Gastrocnemius medialis (tissue), 4 donors: ENCODE data around the gene TMTC3. TPM values are rescaled to one million over a fixed set of nuclear protein-coding genes. Genes with fewer than 3 reads are reported as not detected.

ENCODE experiments used
- ATAC-seq, 2 donors: fragments of 150-250 bp; one replicate each; pipeline ENCODE4 v1.9.1; 2016
- DNase-seq, 2 donors: peaks; one replicate each; pipeline ENCODE4 v3.0.0-alpha.2; 2019
- H3K27ac ChIP-seq, 4 donors: fragments of 200-600 bp; sonication (generic); 1 replicate in 1 of 4; 2 replicates in 3 of 4; pipeline ENCODE4 v1.5.1; 2016 to 2018; ENCODE audit warnings: mild to moderate bottlenecking in 2 of 4, moderate library complexity in 1 of 4
- H3K27me3 ChIP-seq, 3 donors: fragments of 200-600 bp; sonication (generic) in 2 of 3; 1 replicate in 1 of 3; 2 replicates in 2 of 3; pipeline versions ENCODE4 v1.5.1 to v1.6.0; 2016 to 2019; ENCODE audit warnings: mild to moderate bottlenecking in 1 of 3, moderate library complexity in 1 of 3
- H3K36me3 ChIP-seq, 2 donors: fragments of 200-600 bp; sonication (generic) in 1 of 2; one replicate each; pipeline ENCODE4 v1.5.1; 2017 to 2018
- H3K4me1 ChIP-seq, 2 donors: fragments of 200-600 bp; sonication (generic) in 1 of 2; one replicate each; pipeline ENCODE4 v1.5.1; 2016 to 2017; ENCODE audit warnings: mild to moderate bottlenecking in 2 of 2
- H3K4me3 ChIP-seq, 4 donors: fragments of 200-600 bp; sonication (generic) in 3 of 4; 1 replicate in 1 of 4; 2 replicates in 3 of 4; pipeline ENCODE4 v1.5.1; 2016 to 2019; ENCODE audit warnings: mild to moderate bottlenecking in 2 of 4
- H3K9me3 ChIP-seq, 3 donors: fragments of 200-600 bp; sonication (generic) in 2 of 3; 1 replicate in 1 of 3; 2 replicates in 2 of 3; pipeline ENCODE4 v1.5.1; 2016 to 2019
- POLR2A ChIP-seq, 2 donors: fragments of 450-650 bp; IDR thresholded peaks; one replicate each; pipeline ENCODE4 v1.6.1; 2017; ENCODE audit warnings: antibody characterized with exemption in 2 of 2, mild to moderate bottlenecking in 2 of 2, moderate library complexity in 2 of 2
- in situ Hi-C, 4 donors: fragments of 200-750 bp; cut with MboI; loops; one replicate each; pipeline versions ENCODE4 v1.15.0 to v1.8.0; 2017; ENCODE audit warnings: low sequenced_read_pairs in 4 of 4
- intact Hi-C: fragments of 100-400 bp; cut with DNase I; formaldehyde crosslinking; loops from one replicate; pipeline ENCODE4 v1.15.1; 2023; ENCODE audit warnings: low total_unique reads
- total RNA-seq, 4 donors: library from RNA; depleted of rRNA; stranded (reverse); fragments of >200 nt; gene quantifications; one replicate each; pipeline versions ENCODE4 v1.1.0 to v1.2.3, GENCODE V29; 2016
- TF ChIP-seq, protein P1 (sequence below), 5 experiments: fragments of 450-650 bp in 3 of 5; fragments of 200-600 bp in 2 of 5; sonication (generic) in 2 of 5; IDR thresholded peaks in 4 of 5; conservative IDR thresholded peaks in 1 of 5; 1 replicate in 4 of 5; 2 replicates in 1 of 5; pipeline ENCODE4 v1.5.1; 2016 to 2019; ENCODE audit warnings: antibody characterized with exemption in 5 of 5, mild to moderate bottlenecking in 3 of 5, moderate library complexity in 3 of 5

Gene TMTC3
- total RNA-seq, 4 donors from 2014 or later: 4.9 to 15.9 (median 6.6) TPM

DNA sequence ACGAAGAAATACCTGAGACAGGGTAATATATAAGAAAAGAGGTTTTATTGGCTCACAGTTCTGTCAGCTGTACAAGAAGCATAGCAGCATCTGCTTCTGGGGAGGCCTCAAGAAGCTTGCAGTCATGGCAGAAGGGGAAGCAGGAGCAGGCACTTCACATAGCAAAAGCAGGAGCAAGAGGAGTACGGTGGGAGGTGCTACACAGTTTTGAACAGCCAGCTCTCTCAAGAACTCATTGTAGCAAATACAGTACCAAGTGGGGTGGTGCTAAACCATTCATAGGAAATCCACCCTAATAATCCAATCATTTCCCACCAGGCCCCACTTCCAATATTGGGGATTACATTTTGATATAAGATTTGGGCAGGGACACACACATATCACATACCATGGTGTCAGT, 8.0 kb downstream of the TMTC3 start:
- in situ Hi-C loops (loop anchor here in 1 of 4 donors (25.0 kb wide), 1 partner anchor 837 kb away; no protein-coding TSS in a partner anchor), intact Hi-C loops (no loop called here)
- Histone ChIP-seq H3K4me1 (no peaks in the 10 kb centered on the region), H3K27me3 (no peaks in the 10 kb centered on the region), H3K27ac (no peak overlapping the region), H3K36me3 (no peaks in the 10 kb centered on the region), H3K9me3 (no peaks in the 10 kb centered on the region), H3K4me3 (no peak overlapping the region)
- no peak for DNase-seq
- ATAC-seq: no peak
- TF ChIP-seq POLR2A (IDR thresholded peaks at IDR 0.05): no peak
- TF ChIP-seq, protein P1, sequence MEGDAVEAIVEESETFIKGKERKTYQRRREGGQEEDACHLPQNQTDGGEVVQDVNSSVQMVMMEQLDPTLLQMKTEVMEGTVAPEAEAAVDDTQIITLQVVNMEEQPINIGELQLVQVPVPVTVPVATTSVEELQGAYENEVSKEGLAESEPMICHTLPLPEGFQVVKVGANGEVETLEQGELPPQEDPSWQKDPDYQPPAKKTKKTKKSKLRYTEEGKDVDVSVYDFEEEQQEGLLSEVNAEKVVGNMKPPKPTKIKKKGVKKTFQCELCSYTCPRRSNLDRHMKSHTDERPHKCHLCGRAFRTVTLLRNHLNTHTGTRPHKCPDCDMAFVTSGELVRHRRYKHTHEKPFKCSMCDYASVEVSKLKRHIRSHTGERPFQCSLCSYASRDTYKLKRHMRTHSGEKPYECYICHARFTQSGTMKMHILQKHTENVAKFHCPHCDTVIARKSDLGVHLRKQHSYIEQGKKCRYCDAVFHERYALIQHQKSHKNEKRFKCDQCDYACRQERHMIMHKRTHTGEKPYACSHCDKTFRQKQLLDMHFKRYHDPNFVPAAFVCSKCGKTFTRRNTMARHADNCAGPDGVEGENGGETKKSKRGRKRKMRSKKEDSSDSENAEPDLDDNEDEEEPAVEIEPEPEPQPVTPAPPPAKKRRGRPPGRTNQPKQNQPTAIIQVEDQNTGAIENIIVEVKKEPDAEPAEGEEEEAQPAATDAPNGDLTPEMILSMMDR (IDR thresholded peaks at IDR 0.05 in 4 of 5, conservative IDR thresholded peaks at IDR 0.05 in 1 of 5): no peak

DNA sequence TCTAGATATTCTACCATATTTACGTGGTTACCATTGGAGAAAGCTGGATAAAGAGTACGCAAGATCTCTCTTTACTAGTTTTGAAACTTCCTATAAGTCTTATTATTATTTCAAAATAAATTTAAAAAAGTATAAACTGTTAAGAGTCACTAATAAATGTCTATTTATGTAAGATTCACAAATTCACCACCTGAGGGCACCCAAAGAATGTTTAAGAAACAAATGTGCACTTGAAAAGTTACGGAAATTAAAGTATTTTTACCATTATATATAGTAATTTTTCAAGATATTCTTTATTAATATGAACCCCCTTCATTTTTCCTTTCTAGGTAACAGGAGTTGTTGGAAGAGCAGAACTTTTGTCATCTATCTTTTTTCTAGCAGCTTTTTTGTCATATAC, 11.9 kb downstream of the TMTC3 start:
- no peaks in the 10 kb centered on the region for H3K27me3 ChIP-seq
- DNase-seq (no peak), ATAC-seq (no peak)
- no peaks in the 10 kb centered on the region for H3K36me3 ChIP-seq
- no peak overlapping the region for H3K4me3 ChIP-seq
- TF ChIP-seq POLR2A (IDR thresholded peaks at IDR 0.05): no peak
- TF ChIP-seq, protein P1 (IDR thresholded peaks at IDR 0.05 in 4 of 5, conservative IDR thresholded peaks at IDR 0.05 in 1 of 5): no peak
- H3K9me3 ChIP-seq: no peaks in the 10 kb centered on the region
- in situ Hi-C loops: loop anchor here in 1 of 4 donors (25.0 kb wide), 1 partner anchor 833 kb away; no protein-coding TSS in a partner anchor
- H3K27ac ChIP-seq: no peak overlapping the region
- H3K4me1 ChIP-seq: no peaks in the 10 kb centered on the region
- intact Hi-C loops: no loop called here

DNA sequence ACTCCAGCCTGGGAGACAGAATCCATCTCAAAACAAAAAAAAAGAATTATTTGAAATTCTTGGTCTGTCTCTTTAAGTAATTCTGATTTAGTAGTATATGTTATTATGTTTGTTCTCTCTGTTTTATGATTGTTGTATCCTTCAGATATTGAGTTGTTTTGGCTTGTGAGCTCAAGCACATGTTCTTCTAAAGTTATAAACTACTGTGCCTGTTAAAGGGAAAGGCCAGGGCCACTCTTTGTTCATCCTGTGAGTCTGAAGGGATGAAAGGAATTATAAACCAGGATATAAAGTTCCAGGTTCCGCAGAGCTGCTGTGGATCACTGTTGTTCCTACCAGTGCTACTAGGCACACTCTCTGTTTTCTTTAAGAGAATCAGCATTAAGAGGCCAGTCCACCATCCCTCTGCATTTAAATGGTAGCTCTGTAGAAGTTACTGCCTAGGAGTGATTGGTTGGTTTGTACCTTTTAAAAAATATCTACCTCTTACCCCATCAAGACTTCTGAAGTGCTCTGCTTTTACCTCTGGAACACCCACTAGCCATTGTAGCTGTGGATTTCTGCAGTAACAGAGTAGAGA, 14.1 kb downstream of the TMTC3 start:
- in situ Hi-C loops: loop anchor here in 1 of 4 donors (25.0 kb wide), 1 partner anchor 831 kb away; no protein-coding TSS in a partner anchor

DNA sequence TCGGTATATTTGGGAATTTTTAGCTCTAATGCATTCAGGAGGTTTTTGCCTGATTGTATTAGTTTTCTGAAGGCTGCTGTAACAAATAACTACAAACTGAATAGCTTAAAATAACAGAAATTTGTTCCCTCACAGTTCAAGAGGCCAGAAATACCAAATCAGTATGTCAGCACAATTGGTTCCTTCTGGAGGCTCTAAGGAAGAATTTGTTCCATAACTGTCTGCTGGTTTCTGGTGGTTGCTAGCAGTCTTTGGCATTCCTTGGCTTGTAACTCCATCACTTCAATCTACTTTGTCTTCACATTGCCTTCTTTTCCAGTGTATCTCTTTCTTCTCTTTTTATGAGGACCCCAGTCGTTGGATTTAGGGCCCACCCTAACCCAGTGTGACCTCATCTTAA, 21.3 kb downstream of the TMTC3 start:
- DNase-seq: no peak

More for the DNA sequence above, 14.1 kb downstream of the TMTC3 start:
- Histone ChIP-seq H3K4me3 (no peak overlapping the region), H3K36me3 (no peaks in the 10 kb centered on the region), H3K27me3 (no peaks in the 10 kb centered on the region), H3K9me3 (no peaks in the 10 kb centered on the region), H3K4me1 (no peaks in the 10 kb centered on the region), H3K27ac (no peak overlapping the region)
- ATAC-seq (no peak), DNase-seq (no peak)
- TF ChIP-seq, protein P1 (IDR thresholded peaks at IDR 0.05 in 4 of 5, conservative IDR thresholded peaks at IDR 0.05 in 1 of 5): no peak
- no peak for TF ChIP-seq POLR2A (IDR thresholded peaks at IDR 0.05)
- intact Hi-C loops: no loop called here

More for the DNA sequence above, 21.3 kb downstream of the TMTC3 start:
- no peaks in the 10 kb centered on the region for H3K9me3 ChIP-seq
- H3K27ac ChIP-seq: no peak overlapping the region
- H3K36me3 ChIP-seq: peaks cover 0 to 30% of the 10 kb centered on the region in 2 donors
- in situ Hi-C loops (loop anchor here in 1 of 4 donors (25.0 kb wide), 1 partner anchor 824 kb away; no protein-coding TSS in a partner anchor), intact Hi-C loops (no loop called here)
- no peak for TF ChIP-seq POLR2A (IDR thresholded peaks at IDR 0.05)
- TF ChIP-seq, protein P1 (IDR thresholded peaks at IDR 0.05 in 4 of 5, conservative IDR thresholded peaks at IDR 0.05 in 1 of 5): no peak
- no peak overlapping the region for H3K4me3 ChIP-seq
- no peak for ATAC-seq
- H3K4me1 ChIP-seq: no peaks in the 10 kb centered on the region
- H3K27me3 ChIP-seq: no peaks in the 10 kb centered on the region
